CD4-positive, alpha-beta T cell treated with Interleukin-6 at 100 ng/mL for 8 hours (primary cell): ENCODE measurements around the gene ALDH4A1.
"Not testable (repeated sequence)": the region's sequence is repeated elsewhere in the genome, so short reads cannot be mapped to it uniquely, and the experiment has no call there.

Experiments
- DNase-seq: peaks from one replicate; pipeline ENCODE4 v3.0.0-alpha.2; 2020; ENCODE audit warnings: mixed read lengths, low spot score

ALDH4A1 gene

DNA sequence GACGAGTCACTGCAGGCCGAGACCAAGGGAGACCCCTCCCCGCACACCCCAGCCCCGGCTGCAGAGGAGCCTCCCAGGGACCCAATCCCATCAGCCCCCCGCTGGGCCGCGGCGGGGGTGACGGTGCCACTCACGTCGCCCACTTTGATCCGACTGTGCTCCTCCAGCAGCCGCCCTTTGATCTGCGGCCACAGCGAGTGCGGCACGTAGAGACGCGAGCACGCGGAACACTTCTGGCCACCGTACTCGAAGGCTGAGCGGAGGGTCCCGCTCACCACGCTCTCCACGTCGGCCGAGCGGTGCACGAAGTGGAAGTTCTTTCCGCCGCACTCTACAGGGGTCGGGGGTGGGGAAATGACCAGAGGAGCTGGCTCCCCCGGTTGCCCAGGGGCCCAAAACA is 25.1 kb downstream of the ALDH4A1 start:
- no peak for DNase-seq

DNA sequence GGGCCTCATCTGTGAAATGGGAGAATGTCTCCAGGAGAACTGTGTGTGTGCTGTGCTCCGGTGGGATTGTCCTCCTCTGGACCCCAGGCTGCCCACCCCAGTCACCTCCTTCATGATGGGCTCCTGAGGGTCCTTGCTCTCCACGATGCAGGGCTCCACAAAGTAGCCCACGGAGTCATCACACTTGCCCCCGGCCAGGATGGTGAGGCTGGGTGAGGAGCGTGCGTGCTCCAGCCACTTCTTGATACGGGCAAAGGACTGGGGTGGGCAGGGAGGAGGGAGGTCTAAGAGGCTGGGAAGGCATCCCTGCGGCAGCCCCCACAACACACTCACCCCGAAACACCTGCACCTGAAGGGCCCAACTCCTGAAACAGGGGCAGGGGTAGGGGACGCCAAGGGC is 26.1 kb downstream of the ALDH4A1 start:
- DNase-seq: no peak

DNA sequence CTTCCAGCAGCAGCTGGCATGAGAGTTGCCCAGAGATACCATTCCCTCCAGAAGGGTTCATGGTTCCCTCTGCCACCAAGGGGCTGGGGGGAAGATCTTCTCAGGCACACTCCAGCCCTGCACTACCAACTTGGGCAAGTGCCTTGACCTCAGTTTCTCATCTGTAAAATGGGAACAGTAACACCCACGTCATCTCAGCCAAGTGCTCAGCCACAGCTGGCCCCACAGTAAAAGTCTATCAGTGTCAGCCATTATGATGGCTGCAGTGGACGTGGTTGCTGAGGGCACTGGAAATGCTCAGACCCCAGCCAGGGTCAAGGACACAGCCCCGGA is 26.6 kb downstream of the ALDH4A1 start:
- DNase-seq: no peak

DNA sequence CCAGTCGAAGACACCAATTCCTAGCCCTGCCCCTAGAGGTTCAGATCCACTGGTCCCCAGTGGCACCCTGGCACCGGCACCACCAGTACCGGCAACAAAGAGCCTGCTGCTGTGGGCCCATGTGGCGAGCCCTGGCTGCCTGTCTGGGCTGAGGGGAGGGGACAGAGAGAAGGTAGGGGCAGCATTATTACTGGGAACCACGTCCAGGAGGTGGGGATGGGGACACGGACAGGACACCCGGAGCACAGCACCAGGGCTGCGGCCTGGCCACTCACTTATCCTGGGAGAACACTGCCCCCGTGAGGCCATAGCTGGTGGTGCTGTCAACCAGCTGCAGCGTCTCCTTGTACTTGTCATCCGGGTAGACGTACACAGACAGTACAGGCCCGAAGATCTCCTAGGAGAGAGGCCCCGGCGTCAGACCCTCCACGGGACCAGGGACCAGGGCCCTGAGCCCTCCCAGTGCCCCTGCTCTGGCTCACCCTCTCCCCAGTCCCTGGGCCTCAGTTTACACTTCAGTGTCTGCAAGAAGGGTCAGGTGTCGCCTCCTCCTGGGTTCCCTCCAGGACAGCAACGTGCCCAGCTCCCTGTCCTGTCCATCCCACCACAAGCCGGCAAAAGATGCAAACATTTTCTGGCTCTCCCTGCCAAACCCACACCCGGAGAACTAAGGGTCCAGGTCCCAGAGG is 27.1 kb downstream of the ALDH4A1 start:
- peak; percentile 48 for DNase-seq

DNA sequence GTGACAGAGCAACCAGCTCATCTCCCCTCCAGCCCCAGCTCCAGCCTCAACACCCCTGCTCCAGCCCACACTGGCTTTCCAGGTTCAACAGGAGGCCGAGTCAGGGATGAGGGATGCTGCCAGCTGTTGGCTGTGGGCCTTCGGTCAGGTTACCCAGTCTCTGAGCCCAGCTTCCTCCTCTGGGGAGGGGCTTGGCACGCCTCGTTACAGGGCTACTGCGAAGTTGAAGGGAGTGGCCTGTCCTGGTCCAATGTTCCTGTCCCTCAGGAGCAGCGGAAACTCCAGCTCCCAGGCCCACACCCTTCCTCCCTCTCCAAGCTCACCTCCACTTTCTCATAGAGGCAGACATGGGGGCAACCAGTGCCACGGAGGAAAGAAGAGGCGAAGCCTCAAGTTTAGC is 27.8 kb downstream of the ALDH4A1 start:
- DNase-seq: no peak

DNA sequence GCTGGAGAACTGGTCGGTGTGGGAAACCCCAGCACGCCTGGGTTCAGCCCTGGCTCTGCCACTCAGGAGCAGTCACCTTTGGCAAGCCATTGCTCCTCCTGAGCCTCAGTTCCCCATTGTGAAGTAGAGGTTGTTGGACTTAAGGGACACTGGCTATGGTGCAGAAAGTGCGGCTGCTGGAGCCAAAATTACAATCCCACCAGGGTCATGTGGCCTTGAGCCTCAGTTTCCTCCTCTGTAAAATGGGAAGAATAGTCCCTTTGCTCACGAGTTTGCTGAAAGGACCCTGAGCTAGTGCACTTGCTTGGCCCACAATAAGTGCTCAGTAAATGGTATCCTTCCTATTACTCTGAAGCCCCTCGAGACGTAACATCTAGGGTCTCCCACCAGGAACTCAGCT is 28.3 kb downstream of the ALDH4A1 start:
- no peak for DNase-seq

DNA sequence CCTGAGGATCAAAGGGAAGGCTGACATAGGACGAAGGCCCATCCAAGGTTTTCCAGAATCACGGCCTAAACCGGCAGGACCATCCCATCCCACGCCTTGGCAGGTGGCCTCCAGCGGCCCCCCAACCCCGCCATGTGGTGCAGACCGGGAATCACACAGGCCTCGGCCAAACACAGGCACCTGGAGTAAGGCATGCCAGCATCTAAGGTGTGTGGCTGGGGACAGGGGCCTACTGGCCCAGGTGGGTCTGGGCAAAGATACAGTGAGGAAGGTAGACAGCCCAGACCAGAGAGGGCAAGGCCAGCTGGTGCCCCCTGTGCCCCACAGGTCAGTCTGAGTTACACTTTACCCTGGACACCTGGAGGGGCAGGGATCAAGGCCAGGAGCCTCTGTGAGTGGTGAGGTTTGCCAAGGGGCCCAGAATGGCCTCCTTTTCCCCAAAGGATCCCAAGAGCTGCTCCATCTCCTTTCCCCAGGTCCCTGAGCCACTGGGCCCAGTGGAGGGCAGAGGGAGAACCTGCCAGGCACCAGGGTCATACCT is 30.2 kb downstream of the ALDH4A1 start:
- DNase-seq: no peak

DNA sequence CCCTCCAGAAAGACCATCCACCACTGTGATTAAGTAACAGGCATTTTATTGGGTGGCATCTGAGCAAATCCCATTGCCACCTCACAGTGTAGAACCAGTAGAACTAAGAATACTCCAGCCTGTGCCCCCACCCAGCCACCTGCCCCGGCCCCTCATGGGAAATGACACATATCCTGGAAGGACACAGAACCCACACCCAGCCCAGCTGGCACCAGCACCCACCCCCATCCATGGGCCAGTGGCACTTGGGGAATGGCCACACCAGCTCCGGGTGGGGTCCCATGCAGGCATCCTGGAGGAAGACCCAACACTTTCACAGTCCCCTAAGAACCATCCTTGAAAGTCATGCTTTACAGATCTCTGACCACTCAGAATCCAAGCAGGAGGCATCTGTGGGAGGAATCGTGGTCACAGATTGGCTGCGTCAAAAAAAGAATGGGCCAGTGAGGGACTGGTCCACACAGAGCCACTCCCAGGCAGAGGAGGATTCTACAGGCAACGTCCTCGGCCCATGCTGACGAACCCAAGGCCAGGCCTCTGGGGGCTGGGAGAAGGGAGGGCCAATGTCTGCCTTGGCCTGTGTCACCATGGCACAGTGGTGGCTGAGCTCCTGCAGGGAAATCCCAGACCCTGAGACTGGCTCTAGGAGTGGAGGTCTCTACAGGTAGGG is 30.8 kb downstream of the ALDH4A1 start:
- DNase-seq: no peak

DNA sequence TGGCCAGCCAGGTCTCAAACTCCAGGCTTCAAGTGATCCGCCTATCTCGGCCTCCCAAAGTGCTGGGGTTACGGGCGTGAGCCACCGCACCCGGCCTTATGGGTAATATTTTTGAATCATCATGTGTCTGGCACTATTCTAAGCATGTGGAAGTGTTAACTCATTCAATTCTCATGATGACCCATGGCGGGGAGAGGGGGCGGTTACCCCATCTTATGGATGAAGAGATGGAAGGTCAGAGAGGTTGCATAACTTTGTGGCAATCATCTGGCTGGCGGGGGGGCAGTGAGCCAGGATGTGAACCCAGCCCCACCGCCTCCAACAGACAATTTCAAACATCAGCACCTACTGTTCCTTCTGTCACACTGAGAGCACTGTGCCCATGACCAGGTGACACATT is 31.4 kb downstream of the ALDH4A1 start:
- DNase-seq: no peak

DNA sequence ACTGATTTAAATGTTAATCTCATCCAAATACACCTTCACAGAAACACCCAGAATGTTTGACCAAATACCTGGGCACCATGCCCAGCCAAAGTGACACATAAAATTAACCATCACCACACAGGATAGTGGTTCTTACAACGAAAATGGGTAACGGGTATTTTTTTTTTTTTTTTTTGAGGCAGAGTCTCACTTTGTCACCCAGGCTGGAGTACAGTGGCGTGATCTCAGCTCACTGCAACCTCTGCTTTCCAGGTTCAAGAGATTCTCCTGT is 31.8 kb downstream of the ALDH4A1 start:
- not testable (repeated sequence) for DNase-seq

DNA sequence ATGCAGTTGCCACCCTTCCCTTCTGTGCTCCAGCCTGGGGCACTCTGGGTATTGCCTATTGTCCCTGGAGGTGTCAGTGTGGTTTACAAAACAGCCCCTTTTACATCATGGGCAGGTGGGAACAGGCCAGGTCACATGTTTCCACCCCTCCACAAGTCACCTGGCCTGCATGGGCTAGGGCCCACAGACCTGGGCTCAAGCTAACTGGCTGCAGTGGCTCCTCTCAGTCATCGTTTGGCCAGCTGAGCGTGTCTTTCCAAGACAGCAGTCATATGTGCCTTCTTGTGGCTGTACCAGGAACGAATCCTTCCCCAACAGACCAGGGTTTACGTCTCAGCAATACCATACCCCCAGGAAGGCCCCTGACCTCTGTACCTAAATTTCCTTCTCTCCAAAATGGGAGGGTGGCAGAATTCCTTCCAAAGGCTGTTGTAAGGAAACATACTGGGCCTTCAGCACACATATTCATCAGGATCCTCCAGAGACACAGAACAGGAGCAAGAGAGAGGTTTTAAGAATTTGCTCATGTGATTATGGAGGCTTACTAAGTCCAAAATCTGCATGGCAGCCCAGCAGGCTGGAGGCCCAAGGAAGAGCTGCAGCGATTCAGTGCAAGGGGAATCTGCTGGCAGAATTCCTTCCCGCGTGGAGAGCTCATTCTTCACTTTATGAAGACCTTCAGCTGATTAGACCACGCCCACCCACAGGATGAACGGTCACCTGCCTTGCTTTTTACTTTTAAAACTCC is 32.3 kb downstream of the ALDH4A1 start:
- DNase-seq: no peak

DNA sequence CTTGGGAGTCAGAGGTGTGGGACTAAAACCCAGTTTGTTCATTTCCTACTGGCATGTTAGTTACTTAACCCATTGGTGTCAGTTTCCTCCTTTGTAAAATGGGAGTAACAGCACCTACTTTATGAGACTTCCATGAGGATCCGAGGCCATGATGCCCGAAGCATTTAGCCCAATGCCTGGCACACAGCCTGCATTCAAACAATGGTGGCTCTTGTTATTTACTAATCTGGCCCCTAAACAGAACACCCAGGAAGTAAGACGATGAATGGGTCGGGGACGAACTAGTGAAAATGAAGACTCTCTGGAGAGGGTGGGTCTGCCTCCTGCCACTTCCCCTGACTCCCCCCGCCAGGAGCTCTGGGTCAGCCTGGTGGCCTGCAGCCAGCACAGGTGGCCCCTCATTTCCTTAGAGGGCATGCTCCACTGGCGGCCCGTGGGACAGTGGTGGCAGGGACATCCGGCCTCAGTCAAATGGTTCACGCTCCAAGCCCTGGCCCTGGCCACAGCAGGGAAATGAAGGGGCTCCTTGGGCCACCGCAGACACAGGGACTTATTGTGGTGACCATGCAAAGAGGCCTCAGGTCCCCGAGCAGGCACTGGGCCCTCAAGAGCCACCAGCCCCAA is 33.4 kb downstream of the ALDH4A1 start:
- DNase-seq: no peak

DNA sequence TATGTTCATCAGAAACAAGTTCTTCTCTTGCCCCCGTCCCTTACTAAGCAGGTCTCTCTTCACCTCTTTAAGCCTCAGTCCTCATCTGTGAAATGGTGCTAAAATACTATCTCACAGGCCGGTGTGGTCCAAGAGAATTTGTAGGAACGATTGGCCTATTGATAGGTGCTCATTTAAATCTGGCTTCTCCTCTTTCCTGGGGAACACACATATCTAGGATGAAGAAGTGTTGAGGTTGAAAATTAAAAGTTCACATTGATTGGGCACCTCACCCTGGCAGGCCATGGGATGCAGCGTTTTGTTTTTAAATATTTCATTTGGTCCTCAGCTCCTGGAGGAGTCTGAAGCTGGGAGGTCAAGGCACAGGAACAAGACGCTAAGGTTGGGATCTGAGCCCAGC is 34.0 kb downstream of the ALDH4A1 start:
- no peak for DNase-seq

DNA sequence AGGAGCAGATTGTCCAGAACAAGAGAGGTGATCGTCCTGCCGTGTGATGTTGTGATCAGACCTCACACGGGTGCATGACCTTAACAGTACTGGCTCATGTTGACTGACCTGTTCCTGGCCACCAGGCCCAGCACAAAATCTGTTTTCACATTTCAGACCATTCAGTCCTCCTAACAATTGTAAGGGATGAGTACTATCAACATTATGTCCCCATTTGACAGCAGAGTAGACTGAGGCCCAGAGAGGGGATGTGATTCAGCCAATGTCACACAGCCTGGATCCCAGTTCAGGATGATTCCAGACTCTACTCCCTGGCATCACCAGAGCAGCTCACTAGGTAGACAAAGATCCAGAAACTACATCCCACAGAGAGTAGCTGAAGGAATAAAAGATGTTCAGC is 35.5 kb downstream of the ALDH4A1 start:
- DNase-seq: no peak

DNA sequence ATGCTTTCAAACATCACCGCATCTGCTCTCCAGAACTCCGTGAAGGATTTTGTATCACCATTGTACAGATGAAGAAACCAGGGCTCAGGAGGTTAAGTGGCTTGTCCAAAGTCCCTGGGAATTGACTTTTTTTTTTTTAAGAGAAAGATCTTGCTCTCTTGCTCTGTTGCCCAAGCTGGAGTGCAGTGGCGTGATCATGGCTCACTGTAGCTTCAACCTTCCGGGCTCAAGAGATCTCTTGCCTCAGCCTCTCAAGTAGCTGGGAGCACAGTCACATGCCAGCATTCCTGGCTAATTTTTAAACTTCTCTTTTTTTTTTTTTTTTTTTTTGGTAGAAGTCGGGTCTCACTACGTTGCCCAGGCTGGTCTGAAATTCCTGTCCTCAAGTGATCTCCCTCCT is 36.0 kb downstream of the ALDH4A1 start:
- no peak for DNase-seq

DNA sequence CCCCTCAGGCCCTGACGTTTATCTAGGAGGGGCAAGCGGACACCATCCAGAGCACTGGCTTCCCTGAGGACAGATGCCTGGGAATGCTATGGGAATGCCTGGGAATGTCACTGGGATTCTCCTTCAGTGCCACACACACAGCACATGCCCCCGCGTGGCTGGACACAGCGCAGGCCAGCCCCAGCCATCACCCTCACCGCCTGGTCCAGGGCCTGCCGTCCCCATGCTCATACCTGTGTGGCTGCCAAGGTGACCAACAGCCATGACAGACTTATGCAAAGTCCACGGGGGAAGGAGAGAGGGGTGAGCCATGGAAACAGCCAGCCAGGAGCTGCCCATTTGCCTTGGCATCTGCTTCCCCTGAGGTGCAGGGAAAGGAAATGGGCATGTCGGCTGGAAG is 37.2 kb downstream of the ALDH4A1 start:
- DNase-seq: no peak

DNA sequence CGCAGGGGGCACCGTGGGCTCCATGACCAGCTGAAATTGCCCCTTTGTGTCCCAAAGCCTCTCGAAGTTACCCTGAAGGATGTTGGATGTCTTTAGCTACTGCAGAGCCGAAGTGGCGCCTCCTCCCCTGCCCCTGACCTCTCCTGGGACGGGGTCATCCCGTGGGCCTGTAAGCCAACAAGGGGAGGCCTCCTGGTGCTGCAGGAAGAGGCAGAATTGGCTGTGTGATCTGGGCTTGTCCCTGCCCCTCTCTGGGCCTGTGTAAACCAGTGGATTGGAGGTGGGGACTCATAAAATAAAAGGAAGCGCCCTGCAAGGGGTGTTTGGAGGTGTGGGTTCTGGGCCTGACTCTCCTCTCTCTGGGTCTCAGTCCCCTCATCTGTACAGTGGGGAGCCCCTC is 40.8 kb downstream of the ALDH4A1 start:
- DNase-seq: no peak

DNA sequence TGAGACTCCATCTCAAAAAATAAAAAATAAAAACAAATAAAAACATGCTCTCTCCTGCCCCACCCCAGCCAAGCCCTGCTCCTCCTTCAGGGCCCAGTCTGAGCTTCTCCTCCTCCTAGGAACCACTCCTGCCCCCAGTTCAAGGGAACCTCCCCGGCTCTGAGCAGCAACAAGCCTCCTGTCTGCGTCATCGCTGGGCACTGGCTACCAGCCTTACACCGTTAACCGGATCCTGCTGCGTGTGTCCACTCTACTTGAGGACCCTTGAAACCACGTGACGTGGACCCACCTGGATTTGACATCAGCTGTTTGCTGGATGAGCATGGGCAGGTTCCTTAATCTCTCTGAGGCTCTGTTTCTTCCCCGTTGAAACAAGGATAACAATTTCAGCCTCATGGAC is 41.3 kb downstream of the ALDH4A1 start:
- DNase-seq: no peak

DNA sequence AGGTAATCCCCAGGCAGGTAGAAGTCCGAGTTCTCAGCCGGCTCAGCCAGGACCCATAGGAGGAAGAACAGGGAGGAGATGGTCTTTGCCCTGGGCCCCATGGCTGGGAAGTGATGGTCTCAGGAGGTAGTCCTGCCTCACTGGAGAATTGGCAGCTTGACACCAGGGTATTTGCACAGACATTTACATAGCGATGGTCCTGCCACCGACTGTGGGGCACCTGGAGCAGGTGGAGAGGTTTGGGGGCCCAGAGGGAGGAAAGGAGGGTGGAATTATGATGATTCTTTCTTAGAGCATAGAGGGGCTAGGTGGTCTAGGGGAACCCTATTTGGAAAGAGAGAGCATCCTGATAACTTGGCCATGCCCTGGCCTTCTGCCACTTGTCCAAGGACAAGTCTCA is 42.8 kb downstream of the ALDH4A1 start, which contains the start of gene TAS1R2:
Gene TAS1R2, minus strand, starts transcription at position 101 of the 400 bp plus-strand sequence. Its CDS starts 0 bp downstream, at position 101.
- DNase-seq: no peak

DNA sequence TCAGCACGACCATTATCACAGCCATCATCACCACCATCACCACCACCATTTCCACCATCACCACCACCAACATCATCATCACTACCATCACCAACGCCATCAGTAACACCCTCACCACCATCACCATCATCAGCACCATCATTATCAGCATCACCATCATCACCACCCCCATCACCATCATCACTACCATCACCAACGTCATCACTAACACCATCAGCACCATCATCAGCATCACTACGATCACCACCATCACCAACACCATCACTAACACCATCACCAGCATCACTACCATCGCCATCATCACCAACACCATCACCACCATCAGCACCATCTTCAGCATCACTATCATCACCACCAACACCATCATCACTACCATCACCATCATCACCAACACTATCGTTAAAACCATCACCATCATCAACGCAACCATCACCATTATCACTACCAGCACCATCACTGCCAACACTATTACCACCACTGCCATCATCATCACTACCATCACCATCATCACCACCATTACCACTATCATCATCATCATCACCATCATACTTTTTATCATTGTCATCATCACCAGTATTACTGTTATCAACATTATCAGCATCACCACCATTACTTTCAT is 44.2 kb downstream of the ALDH4A1 start:
- no peak for DNase-seq

DNA sequence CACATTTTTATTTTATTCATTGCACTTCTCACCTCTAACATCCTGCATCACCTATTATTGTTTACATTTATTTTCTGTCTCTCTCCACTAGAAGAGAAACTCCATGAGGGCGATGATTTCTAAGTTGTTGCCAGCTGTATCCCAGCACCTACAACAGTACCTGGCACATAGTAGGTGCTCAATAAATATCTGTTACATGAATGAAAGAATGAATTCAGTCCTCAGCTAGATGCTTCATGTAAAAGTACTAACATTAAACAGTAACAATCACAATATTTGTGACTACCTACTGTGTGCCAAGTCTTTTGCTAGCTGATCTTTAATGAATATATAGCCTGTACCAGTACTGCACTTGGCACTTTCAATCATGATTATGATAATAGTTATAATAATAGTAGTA is 45.9 kb downstream of the ALDH4A1 start:
- no peak for DNase-seq

DNA sequence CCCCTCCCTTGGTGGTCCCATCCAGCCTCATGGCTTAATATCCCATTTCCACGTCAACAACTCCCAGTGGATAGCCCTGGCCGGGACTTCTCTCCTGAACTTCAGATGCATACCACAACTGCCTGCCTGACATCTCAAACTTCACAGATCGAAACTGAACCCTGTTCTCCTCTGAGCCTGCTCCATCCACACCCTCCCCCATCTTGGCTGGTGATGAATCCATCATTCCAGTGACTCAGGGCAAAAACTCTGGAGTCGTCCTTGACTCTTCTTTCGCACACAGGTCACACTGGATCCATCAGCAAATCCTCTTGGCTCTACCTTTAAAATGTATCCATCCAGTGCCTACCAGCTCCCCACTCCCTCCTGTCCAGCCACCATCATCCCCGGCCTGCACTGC is 46.8 kb downstream of the ALDH4A1 start:
- DNase-seq: no peak
